Testis (tissue), 3 donors: ENCODE data around the gene TMEM184B. TPM values are rescaled to one million over a fixed set of nuclear protein-coding genes. Genes with fewer than 3 reads are reported as not detected.

Experiments
- DNase-seq: peaks from one replicate; pipeline ENCODE4 v3.0.0-alpha.2; 2019
- H3K27ac ChIP-seq, 2 donors: fragments of 200-600 bp; sonication (generic); one replicate each; pipeline ENCODE4 v1.5.1; 2019
- H3K27me3 ChIP-seq: fragments of 200-600 bp; sonication (generic); one replicate; pipeline ENCODE4 v1.5.1; 2019
- H3K36me3 ChIP-seq: fragments of 200-600 bp; sonication (generic); one replicate; pipeline ENCODE4 v1.5.1; 2017; ENCODE audit warnings: low read depth; ENCODE audit errors: missing control alignments
- H3K4me1 ChIP-seq: fragments of 200-600 bp; sonication (generic); one replicate; pipeline ENCODE4 v1.5.1; 2019
- H3K4me3 ChIP-seq, 2 donors: fragments of 200-600 bp; sonication (generic); one replicate each; pipeline ENCODE4 v1.5.1; 2017 to 2019
- H3K9me3 ChIP-seq: fragments of 200-600 bp; sonication (generic); one replicate; pipeline ENCODE4 v1.5.1; 2017
- CTCF ChIP-seq, 3 experiments: fragments of 450-650 bp in 2 of 3; fragments of 200-600 bp in 1 of 3; sonication (generic) in 1 of 3; IDR thresholded peaks; one replicate each; pipeline ENCODE4 v1.5.1; 2016 to 2019; ENCODE audit warnings: antibody characterized with exemption in 3 of 3, mild to moderate bottlenecking in 2 of 3, moderate library complexity in 1 of 3
- POLR2A ChIP-seq: fragments of 450-650 bp; IDR thresholded peaks from one replicate; pipeline ENCODE4 v1.6.1; 2017; ENCODE audit warnings: antibody characterized with exemption, mild to moderate bottlenecking, moderate library complexity
- WGBS, 2 donors: methylation state at CpG; one replicate each; pipeline ENCODE4 v1.1.5; 2018; 5-methylcytosine and 5-hydroxymethylcytosine counted together
- intact Hi-C: fragments of 100-400 bp; cut with DNase I; formaldehyde crosslinking; loops from one replicate; pipeline ENCODE4 v1.15.1; 2023; ENCODE audit warnings: low total_unique reads
- polyA plus RNA-seq: library from polyadenylated mRNA; stranded (reverse); fragments of 350-450 nt; fragmentation: Illumina TruSeq; extraction: RNeasy Lipid Tissue Mini Kit (QIAGEN cat#74804); gene quantifications from one replicate; pipeline ENCODE4 v1.2.3, GENCODE V29; 2014; ENCODE audit warnings: low read depth, low replicate concordance; ENCODE audit not compliant: insufficient read depth
- total RNA-seq, 2 donors: library from RNA; depleted of rRNA; stranded (reverse); fragments of >200 nt; gene quantifications; one replicate each; pipeline ENCODE4 v1.2.3, GENCODE V29; 2016

Gene TMEM184B
- total and polyA plus RNA-seq, 3 donors from 2014 or later, result 25.2 to 66.5 (median 35.4) TPM

- H3K27me3 ChIP-seq, result no peaks in the 10 kb centered on the region
- WGBS, 2 donors, result 78 to 83% methylated on average over 8 of the region's 8 CpGs
- no peak for DNase-seq
- no peaks in the 10 kb centered on the region for H3K9me3 ChIP-seq
- TF ChIP-seq POLR2A (no peak), CTCF (IDR thresholded peaks at IDR 0.05) (no peak)
- no peaks in the 10 kb centered on the region for H3K4me1 ChIP-seq
- H3K27ac ChIP-seq, result no peak overlapping the region
- H3K4me3 ChIP-seq, result no peak overlapping the region
- intact Hi-C loops, result no loop called here
- no peaks in the 10 kb centered on the region for H3K36me3 ChIP-seq
These were observed 12.2 kb upstream of the TMEM184B start for GRCh38 chr22:38285018-38285417.

- Histone ChIP-seq H3K27me3 (no peaks in the 10 kb centered on the region), H3K4me1 (no peaks in the 10 kb centered on the region), H3K4me3 (no peak overlapping the region), H3K36me3 (no peaks in the 10 kb centered on the region), H3K27ac (no peak overlapping the region), H3K9me3 (no peaks in the 10 kb centered on the region)
- WGBS, 2 donors, result 60 to 69% methylated on average over 5 of the region's 5 CpGs
- no peak for TF ChIP-seq CTCF (IDR thresholded peaks at IDR 0.05)
- TF ChIP-seq POLR2A, result no peak
- no peak for DNase-seq
- intact Hi-C loops, result no loop called here
These were observed 11.2 kb upstream of the TMEM184B start for GRCh38 chr22:38284042-38284402.

- WGBS, 2 donors, result 88 to 91% methylated on average over 6 to 9 of the region's 9 CpGs
- no peak for DNase-seq
- TF ChIP-seq CTCF (IDR thresholded peaks at IDR 0.05) (no peak), POLR2A (no peak)
- Histone ChIP-seq H3K27me3 (no peaks in the 10 kb centered on the region), H3K4me3 (no peak overlapping the region), H3K36me3 (no peaks in the 10 kb centered on the region), H3K4me1 (no peaks in the 10 kb centered on the region), H3K27ac (no peak overlapping the region), H3K9me3 (no peaks in the 10 kb centered on the region)
- intact Hi-C loops, result no loop called here
These were observed 9.6 kb upstream of the TMEM184B start for GRCh38 chr22:38282397-38282796.

GRCh38 chr22:38276166-38276565 lies 3.4 kb upstream of the TMEM184B start:
- 78 to 84% methylated on average over 2 of the region's 2 CpGs for WGBS, 2 donors
- H3K9me3 ChIP-seq, result no peaks in the 10 kb centered on the region
- H3K27ac ChIP-seq, result no peak overlapping the region
- H3K4me3 ChIP-seq, result no peak overlapping the region
- TF ChIP-seq POLR2A (no peak), CTCF (IDR thresholded peaks at IDR 0.05) (no peak)
- peaks cover 16% of the 10 kb centered on the region for H3K4me1 ChIP-seq
- no peak for DNase-seq
- H3K27me3 ChIP-seq, result no peaks in the 10 kb centered on the region
- H3K36me3 ChIP-seq, result no peaks in the 10 kb centered on the region
- intact Hi-C loops, result no loop called here

- intact Hi-C loops, result no loop called here
- Histone ChIP-seq H3K9me3 (no peaks in the 10 kb centered on the region), H3K4me3 (peak overlapping the region; percentile 95 to 98), H3K27me3 (no peaks in the 10 kb centered on the region), H3K36me3 (no peaks in the 10 kb centered on the region), H3K27ac (peak overlapping the region; percentile 80 to 93), H3K4me1 (peaks cover 28% of the 10 kb centered on the region)
- no peak for DNase-seq
- 10% methylated on average over 21 to 24 of the region's 26 CpGs for WGBS, 2 donors
- TF ChIP-seq CTCF (IDR thresholded peaks at IDR 0.05) (no peak), POLR2A (no peak)
These were observed 471 bp upstream of the TMEM184B start for GRCh38 chr22:38273135-38273826.
